Prostate gland (tissue), 2 donors: ENCODE results near the gene RPP30.

ENCODE experiments used
- CTCF ChIP-seq, 4 experiments: fragments of 200-600 bp in 2 of 4; fragments of 450-650 bp in 2 of 4; sonication (generic) in 2 of 4; IDR thresholded peaks; 1 replicate in 3 of 4; 2 replicates in 1 of 4; pipeline ENCODE4 v1.5.1; 2016 to 2019; ENCODE audit warnings: antibody characterized with exemption in 4 of 4, mild to moderate bottlenecking in 2 of 4, moderate library complexity in 2 of 4
- POLR2A ChIP-seq: fragments of 450-650 bp; IDR thresholded peaks from one replicate; pipeline ENCODE4 v1.6.1; 2016; ENCODE audit warnings: antibody characterized with exemption, mild to moderate bottlenecking

GRCh38 chr10:90865401-90865800 is 6.4 kb upstream of the RPP30 start:
- TF ChIP-seq CTCF (IDR thresholded peaks at IDR 0.05) (no peak), POLR2A (no peak)
